Measurements from ENCODE around the gene MPC1L. TPM values are rescaled to one million over a fixed set of nuclear protein-coding genes. Genes with fewer than 3 reads are reported as not detected.
"Not testable (repeated sequence)": the region's sequence is repeated elsewhere in the genome, so short reads cannot be mapped to it uniquely, and the experiment has no call there.

Gene MPC1L
- total RNA-seq, 1 experiment from 2014 or later = not detected

GRCh38 chrX:40582811-40583210 is 40.4 kb upstream of the MPC1L start:
- no peak for DNase-seq (ENCODE audit: low read depth, low spot score)
- CTCF ChIA-PET = no interaction called here

GRCh38 chrX:40587623-40588022 is 35.6 kb upstream of the MPC1L start:
- H3K4me3 ChIP-seq (ENCODE audit: low read depth in 2 of 2, low read length in 2 of 2); BruUV-seq (replicated peaks); CTCF ChIA-PET; intact Hi-C loops (cut with micrococcal nuclease; ENCODE audit: unreplicated experiment); H3K27ac ChIP-seq (ENCODE audit: low read length); DNase-seq (ENCODE audit: low read depth, low spot score); H3K9me3 ChIP-seq (ENCODE audit: control insufficient read depth, insufficient read depth, low read depth, low read length); H3K36me3 ChIP-seq (ENCODE audit: control insufficient read depth, insufficient read depth, low read length); in situ Hi-C loops (cut with HindIII; ENCODE audit: low pct_unique_long_range_greater_than_20kb, low sequenced_read_pairs); ATAC-seq; H3K4me1 ChIP-seq (ENCODE audit: control insufficient read depth, insufficient read depth, low read length); H3K27me3 ChIP-seq (ENCODE audit: control insufficient read depth, insufficient read depth, low read length): not testable (repeated sequence)
- POLR2A ChIA-PET = interaction anchor here (0.7 kb wide), 1 partner anchor 9 kb away, joined by 4 read pairs; no protein-coding TSS in a partner anchor

More at GRCh38 chrX:40582811-40583210, 40.4 kb upstream of the MPC1L start:
- in situ Hi-C loops (cut with HindIII; ENCODE audit: low pct_unique_long_range_greater_than_20kb, low sequenced_read_pairs) (no loop called here), intact Hi-C loops (cut with micrococcal nuclease; ENCODE audit: unreplicated experiment) (no loop called here)
- TF ChIP-seq CTCF (IDR thresholded peaks at IDR 0.05) (no peak), REST (IDR thresholded peaks at IDR 0.05; ENCODE audit: insufficient read depth in 1 of 2, low read depth in 2 of 2, low read length in 1 of 2) (no peak), TCF7L2 (IDR thresholded peaks at IDR 0.05; ENCODE audit: low read depth, low read length) (no peak), POLR2AphosphoS5 (IDR thresholded peaks at IDR 0.05; ENCODE audit: low read depth, low read length) (no peak), SIN3A (IDR thresholded peaks at IDR 0.05; ENCODE audit: borderline replicate concordance, insufficient read depth, low read depth, low read length) (no peak)
- Histone ChIP-seq H3K27me3 (ENCODE audit: control insufficient read depth, insufficient read depth, low read length) (no peaks in the 10 kb centered on the region), H3K4me1 (ENCODE audit: control insufficient read depth, insufficient read depth, low read length) (no peaks in the 10 kb centered on the region), H3K9me3 (ENCODE audit: control insufficient read depth, insufficient read depth, low read depth, low read length) (no peaks in the 10 kb centered on the region), H3K27ac (ENCODE audit: low read length) (no peak overlapping the region), H3K4me3 (ENCODE audit: low read depth in 2 of 2, low read length in 2 of 2) (no peak overlapping the region), H3K36me3 (ENCODE audit: control insufficient read depth, insufficient read depth, low read length) (no peaks in the 10 kb centered on the region)
- BruUV-seq (replicated peaks) = TSS peak; percentile 75
- POLR2A ChIA-PET = no interaction called here
- no peak for ATAC-seq

- DNase-seq (ENCODE audit: low read depth, low spot score); H3K4me3 ChIP-seq (ENCODE audit: low read depth in 2 of 2, low read length in 2 of 2); CTCF ChIA-PET; H3K27ac ChIP-seq (ENCODE audit: low read length); intact Hi-C loops (cut with micrococcal nuclease; ENCODE audit: unreplicated experiment); H3K4me1 ChIP-seq (ENCODE audit: control insufficient read depth, insufficient read depth, low read length); H3K27me3 ChIP-seq (ENCODE audit: control insufficient read depth, insufficient read depth, low read length); H3K9me3 ChIP-seq (ENCODE audit: control insufficient read depth, insufficient read depth, low read depth, low read length); in situ Hi-C loops (cut with HindIII; ENCODE audit: low pct_unique_long_range_greater_than_20kb, low sequenced_read_pairs); ATAC-seq; BruUV-seq (replicated peaks); H3K36me3 ChIP-seq (ENCODE audit: control insufficient read depth, insufficient read depth, low read length): not testable (repeated sequence)
- POLR2A ChIA-PET = interaction anchor here (0.7 kb wide), 1 partner anchor 44 kb away, joined by 3 read pairs; no protein-coding TSS in a partner anchor
Measured at GRCh38 chrX:40589616-40590321, 33.5 kb upstream of the MPC1L start.
